ENCODE data around the gene PLEKHG1.

Gene PLEKHG1

GRCh38 chr6:150638765-150639164, 39.1 kb downstream of the PLEKHG1 start:
- DNase-seq (ENCODE audit: extremely low spot score) = no peak
- ChIA-PET POLR2A (no interaction called here), CTCF (no interaction called here)
- TF ChIP-seq TARDBP (IDR thresholded peaks at IDR 0.05) (no peak), PKNOX1 (IDR thresholded peaks at IDR 0.05) (no peak)

- no peak for TF ChIP-seq TARDBP (IDR thresholded peaks at IDR 0.05)
- TF ChIP-seq L3MBTL2 (conservative IDR thresholded peaks at IDR 0.05) = no peak
- DNase-seq (ENCODE audit: extremely low spot score) = no peak
- POLR2A ChIA-PET = no interaction called here
- CTCF ChIA-PET = interaction anchor here (0.6 kb wide), 1 partner anchor 531 kb away, joined by 7 read pairs; no protein-coding TSS in a partner anchor
Observed at GRCh38 chr6:150639823-150640331, 40.2 kb downstream of the PLEKHG1 start.

- POLR2A ChIA-PET = no interaction called here
- TF ChIP-seq ZNF384 (IDR thresholded peaks at IDR 0.05) (no peak), FOXA1 (IDR thresholded peaks at IDR 0.05) (no peak), LEF1 (IDR thresholded peaks at IDR 0.05; ENCODE audit: borderline replicate concordance) (no peak), ELF4 (IDR thresholded peaks at IDR 0.05) (no peak), TARDBP (IDR thresholded peaks at IDR 0.05) (no peak), FOXK2 (IDR thresholded peaks at IDR 0.05) (no peak), HDGF (IDR thresholded peaks at IDR 0.05; ENCODE audit: borderline replicate concordance) (no peak), ARNT (IDR thresholded peaks at IDR 0.05) (no peak), SP1 (IDR thresholded peaks at IDR 0.05) (no peak), FOXM1 (IDR thresholded peaks at IDR 0.05; ENCODE audit: borderline replicate concordance) (no peak), BHLHE40 (IDR thresholded peaks at IDR 0.05; ENCODE audit: borderline replicate concordance) (no peak), PKNOX1 (IDR thresholded peaks at IDR 0.05) (no peak), CTBP1 (IDR thresholded peaks at IDR 0.05; ENCODE audit: borderline replicate concordance) (no peak), L3MBTL2 (conservative IDR thresholded peaks at IDR 0.05) (no peak), SUZ12 (IDR thresholded peaks at IDR 0.05) (no peak)
- DNase-seq (ENCODE audit: extremely low spot score) = no peak
- CTCF ChIA-PET = no interaction called here
Observed at GRCh38 chr6:150640556-150641209, 41.0 kb downstream of the PLEKHG1 start.

GRCh38 chr6:150641398-150642139, 41.9 kb downstream of the PLEKHG1 start:
- CTCF ChIA-PET = no interaction called here

GRCh38 chr6:150646228-150646627, 46.5 kb downstream of the PLEKHG1 start:
- no peak for DNase-seq (ENCODE audit: extremely low spot score)
- TF ChIP-seq LEF1 (IDR thresholded peaks at IDR 0.05; ENCODE audit: borderline replicate concordance) (no peak), CTBP1 (IDR thresholded peaks at IDR 0.05; ENCODE audit: borderline replicate concordance) (no peak), NFRKB (IDR thresholded peaks at IDR 0.05) (no peak), ZNF384 (IDR thresholded peaks at IDR 0.05) (no peak), PKNOX1 (IDR thresholded peaks at IDR 0.05) (no peak), BHLHE40 (IDR thresholded peaks at IDR 0.05; ENCODE audit: borderline replicate concordance) (no peak), SUZ12 (IDR thresholded peaks at IDR 0.05) (no peak), FOXA1 (IDR thresholded peaks at IDR 0.05) (no peak), FOXM1 (IDR thresholded peaks at IDR 0.05; ENCODE audit: borderline replicate concordance) (no peak), HDGF (IDR thresholded peaks at IDR 0.05; ENCODE audit: borderline replicate concordance) (no peak), SP1 (IDR thresholded peaks at IDR 0.05) (no peak), L3MBTL2 (conservative IDR thresholded peaks at IDR 0.05) (no peak), TARDBP (IDR thresholded peaks at IDR 0.05) (no peak), ELF4 (IDR thresholded peaks at IDR 0.05) (no peak)
- CTCF ChIA-PET = no interaction called here
- POLR2A ChIA-PET = no interaction called here

More at GRCh38 chr6:150641398-150642139, 41.9 kb downstream of the PLEKHG1 start:
- POLR2A ChIA-PET = no interaction called here
- DNase-seq (ENCODE audit: extremely low spot score) = no peak
- no peak for TF ChIP-seq TARDBP (IDR thresholded peaks at IDR 0.05)
- peak; percentile 68 for TF ChIP-seq PKNOX1 (IDR thresholded peaks at IDR 0.05)

- TF ChIP-seq PKNOX1 (IDR thresholded peaks at IDR 0.05) (0 out of 2 replicates have a peak, but pooled peaks have one; percentile 23), SP1 (IDR thresholded peaks at IDR 0.05) (no peak), SUZ12 (IDR thresholded peaks at IDR 0.05) (no peak)
- DNase-seq (ENCODE audit: extremely low spot score) = no peak
- ChIA-PET POLR2A (no interaction called here), CTCF (interaction anchor here (0.7 kb wide), 1 partner anchor 28 kb away, joined by 3 read pairs; no protein-coding TSS in a partner anchor)
Observed at GRCh38 chr6:150647051-150647450, 47.4 kb downstream of the PLEKHG1 start.

Data from HEK293T (cell line).